NCI-H2171 (cell line): Measurements from ENCODE around the gene CHST15.

Experiments
- DNase-seq: peaks from one replicate; lab custom pipeline; 2025; lab: John Stamatoyannopoulos, UW

Gene CHST15

GRCh38 chr10:124064676-124065075, 28.7 kb downstream of the CHST15 start:
- DNase-seq = no peak

GRCh38 chr10:124063750-124064603, 29.4 kb downstream of the CHST15 start:
- no peak for DNase-seq

- DNase-seq = no peak
Measured at GRCh38 chr10:124062390-124062789, 31.0 kb downstream of the CHST15 start.

GRCh38 chr10:124061030-124061429, 32.4 kb downstream of the CHST15 start:
- DNase-seq = no peak

- no peak for DNase-seq
Measured at GRCh38 chr10:124060148-124060720, 33.2 kb downstream of the CHST15 start.

- peak; percentile 30 for DNase-seq
Measured at GRCh38 chr10:124059551-124059950, 33.8 kb downstream of the CHST15 start.

GRCh38 chr10:124058346-124059003, 34.9 kb downstream of the CHST15 start:
- DNase-seq = no peak

- DNase-seq = no peak
Measured at GRCh38 chr10:124057601-124058000, 35.8 kb downstream of the CHST15 start.

GRCh38 chr10:124056337-124056980, 36.9 kb downstream of the CHST15 start:
- no peak for DNase-seq

- peak; percentile 8 for DNase-seq
Measured at GRCh38 chr10:124053971-124054370, 39.4 kb downstream of the CHST15 start.

GRCh38 chr10:124052561-124052960, 40.8 kb downstream of the CHST15 start:
- no peak for DNase-seq

GRCh38 chr10:124050021-124051015, 43.1 kb downstream of the CHST15 start:
- DNase-seq = no peak

- no peak for DNase-seq
Measured at GRCh38 chr10:124049484-124049883, 43.9 kb downstream of the CHST15 start.

- DNase-seq = no peak
Measured at GRCh38 chr10:124048371-124049290, 44.8 kb downstream of the CHST15 start.

GRCh38 chr10:124047427-124048152, 45.8 kb downstream of the CHST15 start:
- no peak for DNase-seq

- no peak for DNase-seq
Measured at GRCh38 chr10:124045801-124046355, 47.5 kb downstream of the CHST15 start.

- DNase-seq = no peak
Measured at GRCh38 chr10:124045276-124045675, 48.1 kb downstream of the CHST15 start.

- no peak for DNase-seq
Measured at GRCh38 chr10:124044143-124044862, 49.1 kb downstream of the CHST15 start.
